ENCODE data around the gene CRYAB. TPM values are rescaled to one million over a fixed set of nuclear protein-coding genes. Genes with fewer than 3 reads are reported as not detected.

The CRYAB gene
- total RNA-seq, 4 donors from 2014 or later, result 19.9 to 179 (median 56.5) TPM

GRCh38 chr11:111951565-111951964, 40.0 kb upstream of the CRYAB start:
- no peak for DNase-seq
- TF ChIP-seq POLR2A (IDR thresholded peaks at IDR 0.05) (no peak), CTCF (IDR thresholded peaks at IDR 0.05) (no peak)
- Histone ChIP-seq H3K36me3 (no peaks in the 10 kb centered on the region), H3K4me3 (no peak overlapping the region), H3K4me1 (no peaks in the 10 kb centered on the region), H3K9me3 (no peaks in the 10 kb centered on the region), H3K27ac (no peak overlapping the region), H3K27me3 (no peaks in the 10 kb centered on the region)
- intact Hi-C loops (cut with DNase I; ENCODE audit: low total_unique reads), result no loop called here

- Histone ChIP-seq H3K4me3 (no peak overlapping the region), H3K27me3 (no peaks in the 10 kb centered on the region), H3K27ac (no peak overlapping the region), H3K36me3 (no peaks in the 10 kb centered on the region), H3K4me1 (no peaks in the 10 kb centered on the region), H3K9me3 (no peaks in the 10 kb centered on the region)
- intact Hi-C loops (cut with DNase I; ENCODE audit: low total_unique reads), result no loop called here
- no peak for DNase-seq
- TF ChIP-seq CTCF (IDR thresholded peaks at IDR 0.05) (no peak), POLR2A (IDR thresholded peaks at IDR 0.05) (no peak)
Observed at GRCh38 chr11:111949519-111950426, 38.2 kb upstream of the CRYAB start.

- DNase-seq, result no peak
- H3K27me3 ChIP-seq, result no peaks in the 10 kb centered on the region
- TF ChIP-seq CTCF (IDR thresholded peaks at IDR 0.05) (no peak), POLR2A (IDR thresholded peaks at IDR 0.05) (no peak)
- no peak overlapping the region for H3K27ac ChIP-seq
- no peaks in the 10 kb centered on the region for H3K4me1 ChIP-seq
- no peaks in the 10 kb centered on the region for H3K36me3 ChIP-seq
- intact Hi-C loops (cut with DNase I; ENCODE audit: low total_unique reads), result no loop called here
- no peaks in the 10 kb centered on the region for H3K9me3 ChIP-seq
- H3K4me3 ChIP-seq, result no peak overlapping the region
Observed at GRCh38 chr11:111947143-111947542, 35.6 kb upstream of the CRYAB start.

GRCh38 chr11:111946499-111946898, 34.9 kb upstream of the CRYAB start:
- no peaks in the 10 kb centered on the region for H3K36me3 ChIP-seq
- TF ChIP-seq CTCF (IDR thresholded peaks at IDR 0.05) (no peak), POLR2A (IDR thresholded peaks at IDR 0.05) (no peak)
- no peaks in the 10 kb centered on the region for H3K9me3 ChIP-seq
- intact Hi-C loops (cut with DNase I; ENCODE audit: low total_unique reads), result no loop called here
- no peak overlapping the region for H3K4me3 ChIP-seq
- no peaks in the 10 kb centered on the region for H3K4me1 ChIP-seq
- no peak for DNase-seq
- H3K27me3 ChIP-seq, result no peaks in the 10 kb centered on the region
- no peak overlapping the region for H3K27ac ChIP-seq

GRCh38 chr11:111945198-111945597, 33.6 kb upstream of the CRYAB start:
- Histone ChIP-seq H3K36me3 (no peaks in the 10 kb centered on the region), H3K4me1 (no peaks in the 10 kb centered on the region), H3K9me3 (no peaks in the 10 kb centered on the region), H3K27ac (peak overlapping the region in 1 of 2 donors; percentile 75), H3K4me3 (no peak overlapping the region), H3K27me3 (no peaks in the 10 kb centered on the region)
- intact Hi-C loops (cut with DNase I; ENCODE audit: low total_unique reads), result no loop called here
- no peak for DNase-seq
- TF ChIP-seq CTCF (IDR thresholded peaks at IDR 0.05) (no peak), POLR2A (IDR thresholded peaks at IDR 0.05) (no peak)
